WTC11 (cell line): ENCODE measurements around the gene GPAT3. TPM values are rescaled to one million over a fixed set of nuclear protein-coding genes. Genes with fewer than 3 reads are reported as not detected.

Experiments used
- ATAC-seq: fragments of 200-7000 bp; cut with Tn5 transposase; 2 replicates; pipeline ENCODE4 v1.10.0; 2021; ENCODE audit warnings: mild to moderate bottlenecking, moderate library complexity
- CTCF ChIA-PET: fragments of 300-600 bp; sonication (Branson Sonifier 250); formaldehyde crosslinking; loops from one replicate; lab custom pipeline; 2021; ENCODE audit warnings: antibody characterized with exemption; lab: Charles Lee
- POLR2A ChIA-PET: fragments of 350-600 bp; sonication (Branson Sonifier 250); formaldehyde crosslinking; loops from one replicate; lab custom pipeline; 2021; ENCODE audit warnings: antibody characterized with exemption; lab: Charles Lee
- DNase-seq: peaks from one replicate; pipeline ENCODE4 v3.0.0; 2021; ENCODE audit warnings: low spot score
- H3K27ac Mint-ChIP-seq: 2 replicates; pipeline ENCODE4 v1.8.0; 2021; ENCODE audit warnings: mixed read lengths
- H3K27me3 Mint-ChIP-seq: 2 replicates; pipeline ENCODE4 v1.8.0; 2021; ENCODE audit warnings: low read depth, mild to moderate bottlenecking, moderate library complexity, mixed read lengths
- H3K36me3 Mint-ChIP-seq: 2 replicates; pipeline ENCODE4 v1.8.0; 2021; ENCODE audit warnings: mixed read lengths
- H3K4me1 Mint-ChIP-seq: 2 replicates; pipeline ENCODE4 v1.8.0; 2022; ENCODE audit warnings: mixed read lengths
- H3K4me3 Mint-ChIP-seq: 2 replicates; pipeline ENCODE4 v1.8.0; 2021; ENCODE audit warnings: mild to moderate bottlenecking, moderate library complexity, mixed read lengths
- H3K9me3 Mint-ChIP-seq: 2 replicates; pipeline ENCODE4 v1.8.0; 2021; ENCODE audit warnings: mixed read lengths
- ARID4B ChIP-seq: sonication (generic); formaldehyde crosslinking; IDR thresholded peaks from 2 replicates; pipeline ENCODE4 v1.8.0; 2023; ENCODE audit warnings: missing genetic modification reagents, mild to moderate bottlenecking, borderline replicate concordance
- CTCF ChIP-seq: fragments of 200-600 bp; IDR thresholded peaks from 2 replicates; pipeline ENCODE4 v1.8.0; 2022; ENCODE audit warnings: antibody characterized with exemption
- E2F5 ChIP-seq: sonication (generic); formaldehyde crosslinking; IDR thresholded peaks from 2 replicates; pipeline ENCODE4 v1.8.1; 2022; ENCODE audit warnings: mild to moderate bottlenecking, moderate library complexity, missing genetic modification reagents
- JUN ChIP-seq: sonication (generic); formaldehyde crosslinking; IDR thresholded peaks from 2 replicates; pipeline ENCODE4 v1.8.0; 2023; ENCODE audit warnings: mild to moderate bottlenecking, missing genetic modification reagents
- MAX ChIP-seq: sonication (generic); formaldehyde crosslinking; IDR thresholded peaks from 2 replicates; pipeline ENCODE4 v1.8.0; 2022; ENCODE audit warnings: mild to moderate bottlenecking, missing genetic modification reagents
- MLX ChIP-seq: sonication (generic); formaldehyde crosslinking; IDR thresholded peaks from 2 replicates; pipeline ENCODE4 v1.8.1; 2023; ENCODE audit warnings: mild to moderate bottlenecking, missing genetic modification reagents, moderate library complexity
- NFYB ChIP-seq: sonication (generic); formaldehyde crosslinking; conservative IDR thresholded peaks from 2 replicates; pipeline ENCODE4 v1.8.0; 2022; ENCODE audit warnings: low read depth, missing genetic modification reagents
- NR1H2 ChIP-seq: sonication (generic); formaldehyde crosslinking; IDR thresholded peaks from 2 replicates; pipeline ENCODE4 v1.9.0; 2021; ENCODE audit warnings: mild to moderate bottlenecking, moderate library complexity, missing genetic modification reagents
- NR2C2 ChIP-seq: sonication (generic); formaldehyde crosslinking; IDR thresholded peaks from 2 replicates; pipeline ENCODE4 v1.8.0; 2022; ENCODE audit warnings: mild to moderate bottlenecking, missing genetic modification reagents
- OVOL2 ChIP-seq: fragments of 250-450 bp; sonication (Bioruptor Pico); IDR thresholded peaks from 2 replicates; pipeline ENCODE4 v1.9.0; 2021; ENCODE audit warnings: mild to moderate bottlenecking, borderline replicate concordance
- PRRX2 ChIP-seq: fragments of 250-450 bp; sonication (Bioruptor Pico); IDR thresholded peaks from 2 replicates; pipeline ENCODE4 v1.8.0; 2021; ENCODE audit warnings: mild to moderate bottlenecking
- RELA ChIP-seq: sonication (generic); formaldehyde crosslinking; IDR thresholded peaks from 2 replicates; pipeline ENCODE4 v1.8.1; 2022; ENCODE audit warnings: missing genetic modification reagents, mild to moderate bottlenecking, borderline replicate concordance
- SMAD4 ChIP-seq: sonication (generic); formaldehyde crosslinking; IDR thresholded peaks from 2 replicates; pipeline ENCODE4 v1.8.0; 2022; ENCODE audit warnings: mild to moderate bottlenecking, missing genetic modification reagents
- SOX15 ChIP-seq: fragments of 250-450 bp; sonication (Bioruptor Pico); IDR thresholded peaks from 2 replicates; pipeline ENCODE4 v1.9.0; 2021; ENCODE audit warnings: mild to moderate bottlenecking
- STAT6 ChIP-seq: sonication (generic); formaldehyde crosslinking; conservative IDR thresholded peaks from 2 replicates; pipeline ENCODE4 v1.8.1; 2023; ENCODE audit warnings: mild to moderate bottlenecking, low read depth, missing genetic modification reagents, moderate library complexity
- USF1 ChIP-seq: sonication (generic); formaldehyde crosslinking; IDR thresholded peaks from 2 replicates; pipeline ENCODE4 v1.8.0; 2022; ENCODE audit warnings: mild to moderate bottlenecking, missing genetic modification reagents
- ZNF121 ChIP-seq: sonication (generic); formaldehyde crosslinking; IDR thresholded peaks from 2 replicates; pipeline ENCODE4 v1.8.0; 2023; ENCODE audit warnings: missing genetic modification reagents
- ZNF138 ChIP-seq: sonication (generic); formaldehyde crosslinking; conservative IDR thresholded peaks from 2 replicates; pipeline ENCODE4 v1.8.1; 2022; ENCODE audit warnings: mild to moderate bottlenecking, moderate library complexity, missing genetic modification reagents
- ZNF425 ChIP-seq: fragments of 250-450 bp; sonication (Bioruptor Pico); conservative IDR thresholded peaks from 2 replicates; pipeline ENCODE4 v1.9.0; 2021; ENCODE audit warnings: mild to moderate bottlenecking
- total RNA-seq: library from RNA; stranded (reverse); gene quantifications from 3 replicates; pipeline ENCODE4 v1.2.3, GENCODE V29; 2021

GPAT3 gene
- total RNA-seq, 1 experiment from 2014 or later = 1.3 TPM

GRCh38 chr4:83558059-83558653, 22.2 kb downstream of the GPAT3 start:
- TF ChIP-seq NFYB (no peak), MLX (CRISPR knock-in tag) (no peak), JUN (CRISPR knock-in tag) (no peak), ARID4B (CRISPR knock-in tag) (no peak), E2F5 (CRISPR knock-in tag) (no peak), NR1H2 (CRISPR knock-in tag) (no peak), SMAD4 (CRISPR knock-in tag) (no peak), ZNF425 (CRISPR knock-in tag) (no peak), ZNF138 (CRISPR knock-in tag) (no peak), NR2C2 (CRISPR knock-in tag) (no peak), CTCF (no peak), USF1 (CRISPR knock-in tag) (no peak), OVOL2 (CRISPR knock-in tag) (no peak), STAT6 (CRISPR knock-in tag) (no peak), MAX (no peak), RELA (CRISPR knock-in tag) (no peak), SOX15 (CRISPR knock-in tag) (no peak), ZNF121 (CRISPR knock-in tag) (no peak), PRRX2 (CRISPR knock-in tag) (no peak)

More at GRCh38 chr4:83558059-83558653, 22.2 kb downstream of the GPAT3 start:
- H3K9me3 Mint-ChIP-seq = no peaks in the 10 kb centered on the region
- no peak for DNase-seq
- CTCF ChIA-PET = no interaction called here
- POLR2A ChIA-PET = no interaction called here
- no peak overlapping the region for H3K27ac Mint-ChIP-seq
- H3K4me3 Mint-ChIP-seq = no peak overlapping the region
- H3K27me3 Mint-ChIP-seq = no peaks in the 10 kb centered on the region
- no peak for ATAC-seq
- H3K4me1 Mint-ChIP-seq = no peaks in the 10 kb centered on the region
- H3K36me3 Mint-ChIP-seq = no peaks in the 10 kb centered on the region
